H9 (cell line): Measurements from ENCODE around the gene MAL. TPM values are rescaled to one million over a fixed set of nuclear protein-coding genes. Genes with fewer than 3 reads are reported as not detected.

Experiments used
- DNase-seq: peaks from one replicate; pipeline ENCODE4 v3.0.0-alpha.2; 2017
- H2AFZ ChIP-seq: one replicate; pipeline ENCODE4 v1.6.1; 2013; ENCODE audit warnings: mild to moderate bottlenecking, low read length, control low read depth, moderate library complexity
- H2AK5ac ChIP-seq: 2 replicates; pipeline ENCODE4 v1.6.1; 2013; ENCODE audit warnings: low read length, control low read depth, mixed read lengths; ENCODE audit not compliant: insufficient read length
- H2BK120ac ChIP-seq: one replicate; pipeline ENCODE4 v1.6.1; 2013; ENCODE audit warnings: low read depth, mild to moderate bottlenecking, low read length, control low read depth, inconsistent platforms; ENCODE audit not compliant: poor library complexity, severe bottlenecking
- H2BK12ac ChIP-seq: 2 replicates; pipeline ENCODE4 v1.6.1; 2013; ENCODE audit warnings: low read length, control low read depth, mixed read lengths, low read depth; ENCODE audit not compliant: insufficient read length
- H2BK15ac ChIP-seq: 2 replicates; pipeline ENCODE4 v1.6.1; 2013; ENCODE audit warnings: low read depth, low read length, control low read depth
- H2BK20ac ChIP-seq: one replicate; pipeline ENCODE4 v1.6.1; 2013; ENCODE audit warnings: low read depth, mild to moderate bottlenecking, low read length, control low read depth, inconsistent platforms; ENCODE audit not compliant: poor library complexity, severe bottlenecking
- H2BK5ac ChIP-seq: 2 replicates; pipeline ENCODE4 v1.6.1; 2013; ENCODE audit warnings: low read length, control low read depth, mixed read lengths; ENCODE audit not compliant: insufficient read length
- H3K14ac ChIP-seq: 2 replicates; pipeline ENCODE4 v1.6.1; 2013; ENCODE audit warnings: low read length, control low read depth; ENCODE audit not compliant: insufficient read depth
- H3K18ac ChIP-seq: 2 replicates; pipeline ENCODE4 v1.6.1; 2013; ENCODE audit warnings: low read depth, mild to moderate bottlenecking, mixed read lengths, low read length, control low read depth; ENCODE audit not compliant: insufficient read length
- H3K23ac ChIP-seq: 2 replicates; pipeline ENCODE4 v1.6.1; 2013; ENCODE audit warnings: low read length, control low read depth, mixed read lengths, low read depth; ENCODE audit not compliant: insufficient read length
- H3K23me2 ChIP-seq: 2 replicates; pipeline ENCODE4 v1.6.1; 2013; ENCODE audit warnings: low read depth, mild to moderate bottlenecking, mixed read lengths, low read length, control low read depth; ENCODE audit not compliant: insufficient read length, poor library complexity, severe bottlenecking
- H3K27ac ChIP-seq: 2 replicates; pipeline ENCODE4 v1.5.1; 2013; ENCODE audit warnings: low read length, control low read depth, mixed read lengths, low read depth; ENCODE audit not compliant: insufficient read length
- H3K27me3 ChIP-seq: 2 replicates; pipeline ENCODE4 v1.6.1; 2013; ENCODE audit warnings: low read length, control low read depth, inconsistent platforms; ENCODE audit not compliant: insufficient read depth
- H3K4ac ChIP-seq: 2 replicates; pipeline ENCODE4 v1.6.1; 2013; ENCODE audit warnings: low read depth, mild to moderate bottlenecking, control low read depth, inconsistent platforms, low read length, moderate library complexity
- H3K4me1 ChIP-seq: 2 replicates; pipeline ENCODE4 v1.6.1; 2013; ENCODE audit warnings: low read length, control low read depth, inconsistent platforms; ENCODE audit not compliant: insufficient read depth
- H3K4me2 ChIP-seq: 2 replicates; pipeline ENCODE4 v1.6.1; 2013; ENCODE audit warnings: low read length, control low read depth, mixed read lengths; ENCODE audit not compliant: insufficient read length, insufficient read depth
- H3K56ac ChIP-seq: 2 replicates; pipeline ENCODE4 v1.6.1; 2013; ENCODE audit warnings: low read depth, mild to moderate bottlenecking, mixed read lengths, low read length, control low read depth; ENCODE audit not compliant: insufficient read length
- H3K79me1 ChIP-seq: 2 replicates; pipeline ENCODE4 v1.6.1; 2013; ENCODE audit warnings: low read depth, mild to moderate bottlenecking, moderate library complexity, low read length, control low read depth, inconsistent platforms; ENCODE audit not compliant: insufficient read depth, poor library complexity, severe bottlenecking
- H3K79me2 ChIP-seq: 2 replicates; pipeline ENCODE4 v1.6.1; 2013; ENCODE audit warnings: low read length, control low read depth, inconsistent platforms; ENCODE audit not compliant: insufficient read depth
- H3K9ac ChIP-seq: 2 replicates; pipeline ENCODE4 v1.6.1; 2013; ENCODE audit warnings: low read length, control low read depth, mixed read lengths; ENCODE audit not compliant: insufficient read length; ENCODE audit errors: extremely low read depth
- H3K9me3 ChIP-seq: one replicate; pipeline ENCODE4 v1.6.1; 2013; ENCODE audit warnings: low read depth, low read length, inconsistent platforms; ENCODE audit not compliant: control insufficient read depth
- H3T11ph ChIP-seq: one replicate; pipeline ENCODE4 v1.6.1; 2013; ENCODE audit warnings: mild to moderate bottlenecking, low read length, control low read depth, inconsistent platforms
- H4K20me1 ChIP-seq: one replicate; pipeline ENCODE4 v1.6.1; 2013; ENCODE audit not compliant: control insufficient read depth, insufficient read length, insufficient read depth
- H4K5ac ChIP-seq: 2 replicates; pipeline ENCODE4 v1.6.1; 2013; ENCODE audit warnings: low read depth, mild to moderate bottlenecking, mixed read lengths, low read length, control low read depth; ENCODE audit not compliant: insufficient read length
- H4K8ac ChIP-seq: replicated peaks from 2 replicates; pipeline ENCODE4 v1.6.1; 2013; ENCODE audit warnings: low read length, control low read depth, mixed read lengths, low read depth; ENCODE audit not compliant: insufficient read length
- H4K91ac ChIP-seq: 2 replicates; pipeline ENCODE4 v1.6.1; 2013; ENCODE audit warnings: low read depth, mild to moderate bottlenecking, moderate library complexity, mixed read lengths, low read length, control low read depth; ENCODE audit not compliant: insufficient read length
- H3K27ac Mint-ChIP-seq, 3 experiments: 2 replicates in 2 of 3; 3 replicates in 1 of 3; pipeline ENCODE4 v1.8.0; 2020 to 2021; ENCODE audit warnings: mixed read lengths in 3 of 3, mild to moderate bottlenecking in 1 of 3, moderate library complexity in 1 of 3
- H3K27me3 Mint-ChIP-seq: 2 replicates; pipeline ENCODE4 v1.8.0; 2021; ENCODE audit warnings: low read depth, mild to moderate bottlenecking, moderate library complexity, mixed read lengths
- H3K36me3 Mint-ChIP-seq, 3 experiments: 2 replicates in 2 of 3; 3 replicates in 1 of 3; pipeline ENCODE4 v1.8.0; 2020 to 2021; ENCODE audit warnings: low read depth in 3 of 3, mixed read lengths in 3 of 3; ENCODE audit not compliant: insufficient read depth in 1 of 3
- H3K4me1 Mint-ChIP-seq, 2 experiments: 2 replicates each; pipeline ENCODE4 v1.8.0; 2020; ENCODE audit warnings: mixed read lengths in 2 of 2
- H3K4me3 Mint-ChIP-seq, 2 experiments: 2 replicates in 1 of 2; 3 replicates in 1 of 2; pipeline ENCODE4 v1.8.0; 2020 to 2021; ENCODE audit warnings: mild to moderate bottlenecking in 2 of 2, mixed read lengths in 2 of 2, moderate library complexity in 1 of 2
- H3K9me3 Mint-ChIP-seq, 2 experiments: 2 replicates in 1 of 2; 3 replicates in 1 of 2; pipeline ENCODE4 v1.8.0; 2020; ENCODE audit warnings: mild to moderate bottlenecking in 2 of 2, mixed read lengths in 2 of 2, moderate library complexity in 1 of 2
- WGBS: extraction: QIAGEN DNeasy Blood & Tissue Kit; methylation state at CpG from one replicate; pipeline ENCODE4 v1.1.7; 2013; ENCODE audit warnings: missing lambda C conversion rate, low lambda C conversion rate, mixed read lengths; ENCODE audit not compliant: insufficient read length; ENCODE audit errors: extremely low coverage; 5-methylcytosine and 5-hydroxymethylcytosine counted together
- total RNA-seq: library from RNA; stranded (reverse); gene quantifications from 2 replicates; pipeline ENCODE4 v1.2.1, GENCODE V29; 2021
- TF ChIP-seq, protein P1 (sequence below): fragments of 200-600 bp; sonication (generic); conservative IDR thresholded peaks from 3 replicates; pipeline ENCODE4 v1.8.0; 2021; ENCODE audit warnings: antibody characterized with exemption, mild to moderate bottlenecking

The MAL gene
- total RNA-seq, 1 experiment from 2014 or later: not detected

DNA sequence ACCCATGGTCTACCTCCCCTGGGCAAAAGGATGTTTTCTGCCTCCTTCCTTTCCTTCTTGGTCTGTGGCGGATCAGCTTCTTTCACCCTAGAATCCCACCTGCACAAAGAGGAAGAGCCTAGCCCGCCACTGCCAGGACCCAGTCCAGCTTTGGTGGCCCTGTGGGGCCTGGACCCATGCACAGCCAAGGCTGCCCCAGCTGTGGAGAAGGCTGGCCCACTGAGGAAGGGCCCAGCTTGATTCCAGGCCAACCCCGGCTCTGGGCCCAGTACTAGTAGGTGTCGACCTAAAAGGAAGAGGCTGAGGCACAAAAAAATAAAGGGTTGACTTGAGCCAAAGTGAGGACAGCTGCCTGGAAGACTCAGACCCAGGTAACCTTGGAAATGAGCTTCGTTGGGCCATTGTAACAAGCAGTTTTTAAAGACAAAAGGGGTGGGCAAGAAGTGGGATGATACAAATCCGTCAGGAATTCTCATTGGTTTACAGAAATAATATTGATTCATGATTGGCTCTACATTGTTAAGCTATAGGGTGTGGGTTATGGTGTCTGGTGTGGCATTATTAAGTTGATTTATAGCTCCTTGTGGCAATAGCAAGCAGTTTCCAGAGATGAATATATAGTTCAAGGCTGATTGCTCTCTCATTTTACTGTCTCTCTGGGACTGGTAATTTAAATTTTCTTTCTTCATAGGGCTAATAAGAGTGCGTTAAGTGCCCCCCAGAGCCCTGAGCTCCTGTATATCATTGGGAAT is 29.8 kb upstream of the MAL start:
- H3K27me3 Mint-ChIP-seq: peaks cover 85% of the 10 kb centered on the region
- H3K27ac ChIP-seq: no peak overlapping the region
- H3K79me1 ChIP-seq: no peaks in the 10 kb centered on the region
- no peak overlapping the region for H3K14ac ChIP-seq
- H2AFZ ChIP-seq: no peak overlapping the region
- H4K91ac ChIP-seq: no peak overlapping the region
- TF ChIP-seq, protein P1, sequence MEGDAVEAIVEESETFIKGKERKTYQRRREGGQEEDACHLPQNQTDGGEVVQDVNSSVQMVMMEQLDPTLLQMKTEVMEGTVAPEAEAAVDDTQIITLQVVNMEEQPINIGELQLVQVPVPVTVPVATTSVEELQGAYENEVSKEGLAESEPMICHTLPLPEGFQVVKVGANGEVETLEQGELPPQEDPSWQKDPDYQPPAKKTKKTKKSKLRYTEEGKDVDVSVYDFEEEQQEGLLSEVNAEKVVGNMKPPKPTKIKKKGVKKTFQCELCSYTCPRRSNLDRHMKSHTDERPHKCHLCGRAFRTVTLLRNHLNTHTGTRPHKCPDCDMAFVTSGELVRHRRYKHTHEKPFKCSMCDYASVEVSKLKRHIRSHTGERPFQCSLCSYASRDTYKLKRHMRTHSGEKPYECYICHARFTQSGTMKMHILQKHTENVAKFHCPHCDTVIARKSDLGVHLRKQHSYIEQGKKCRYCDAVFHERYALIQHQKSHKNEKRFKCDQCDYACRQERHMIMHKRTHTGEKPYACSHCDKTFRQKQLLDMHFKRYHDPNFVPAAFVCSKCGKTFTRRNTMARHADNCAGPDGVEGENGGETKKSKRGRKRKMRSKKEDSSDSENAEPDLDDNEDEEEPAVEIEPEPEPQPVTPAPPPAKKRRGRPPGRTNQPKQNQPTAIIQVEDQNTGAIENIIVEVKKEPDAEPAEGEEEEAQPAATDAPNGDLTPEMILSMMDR: no peak
- H3K4me3 Mint-ChIP-seq: no peak overlapping the region
- no peak overlapping the region for H3K23ac ChIP-seq
- 0 out of 4 replicates have a peak, but pooled peaks cover 0 to 2% of the 10 kb centered on the region in 2 experiments for H3K4me1 Mint-ChIP-seq
- H3K9me3 ChIP-seq: no peaks in the 10 kb centered on the region
- H2BK12ac ChIP-seq: no peak overlapping the region
- H3K27ac Mint-ChIP-seq: no peak overlapping the region; a peak in 1 of 7 replicates
- no peaks in the 10 kb centered on the region for H3K9me3 Mint-ChIP-seq
- no peak overlapping the region for H2BK120ac ChIP-seq
- H3K4me2 ChIP-seq: no peak overlapping the region
- no peak overlapping the region for H2AK5ac ChIP-seq
- no peak overlapping the region for H2BK5ac ChIP-seq
- no CpG with 5 or more reads among the region's 7 CpGs for WGBS
- no peak overlapping the region for H2BK20ac ChIP-seq
- no peak overlapping the region for H2BK15ac ChIP-seq
- no peak overlapping the region for H3K4ac ChIP-seq
- no peak overlapping the region for H3K9ac ChIP-seq
- H4K5ac ChIP-seq: no peak overlapping the region
- no peak overlapping the region for H3K56ac ChIP-seq
- peak; percentile 10 for DNase-seq
- H4K8ac ChIP-seq: no peak overlapping the region
- no peak overlapping the region for H3T11ph ChIP-seq
- no peaks in the 10 kb centered on the region for H3K36me3 Mint-ChIP-seq
- H3K18ac ChIP-seq: no peak overlapping the region
- H3K4me1 ChIP-seq: no peaks in the 10 kb centered on the region
- H4K20me1 ChIP-seq: no peaks in the 10 kb centered on the region
- H3K23me2 ChIP-seq: no peaks in the 10 kb centered on the region
- H3K79me2 ChIP-seq: no peaks in the 10 kb centered on the region
- H3K27me3 ChIP-seq: no peaks in the 10 kb centered on the region; the same call in 1 of the 2 replicates
